ENCODE measurements around the gene GNAQ.
A peak's percentile ranks its signal among the peaks of the same experiment; 100 is the strongest.
"Not testable (repeated sequence)": the region's sequence is repeated elsewhere in the genome, so short reads cannot be mapped to it uniquely, and the experiment has no call there.

Gene GNAQ

DNA sequence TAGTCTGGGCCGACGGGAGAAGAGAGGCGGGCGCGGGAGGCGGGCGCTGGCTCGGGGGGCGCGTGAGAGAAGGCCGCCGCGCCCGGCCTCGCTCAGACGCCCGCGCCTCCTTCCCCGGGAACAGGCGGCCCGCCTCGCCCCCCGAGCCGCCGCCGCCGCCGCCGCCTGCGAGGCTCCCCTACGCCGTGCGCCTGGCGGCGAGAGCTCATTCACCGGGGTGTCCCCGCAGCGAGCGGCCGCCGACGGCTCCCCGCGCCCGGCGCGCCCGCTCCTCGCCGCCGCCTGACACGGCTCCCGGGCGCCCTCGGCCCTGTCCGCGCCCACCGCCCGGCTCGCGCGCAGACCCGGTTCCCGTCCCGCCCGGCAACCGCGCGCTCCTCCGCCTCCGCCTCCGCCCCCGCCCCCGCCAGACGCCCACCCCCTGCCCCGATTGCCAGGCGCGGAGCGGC, at the start of gene GNAQ:
TSS of gene GNAQ (minus strand) at position 368 of the 449 bp plus-strand sequence. CDS start 576 bp downstream, outside the sequence.
- no peak for DNase-seq

DNA sequence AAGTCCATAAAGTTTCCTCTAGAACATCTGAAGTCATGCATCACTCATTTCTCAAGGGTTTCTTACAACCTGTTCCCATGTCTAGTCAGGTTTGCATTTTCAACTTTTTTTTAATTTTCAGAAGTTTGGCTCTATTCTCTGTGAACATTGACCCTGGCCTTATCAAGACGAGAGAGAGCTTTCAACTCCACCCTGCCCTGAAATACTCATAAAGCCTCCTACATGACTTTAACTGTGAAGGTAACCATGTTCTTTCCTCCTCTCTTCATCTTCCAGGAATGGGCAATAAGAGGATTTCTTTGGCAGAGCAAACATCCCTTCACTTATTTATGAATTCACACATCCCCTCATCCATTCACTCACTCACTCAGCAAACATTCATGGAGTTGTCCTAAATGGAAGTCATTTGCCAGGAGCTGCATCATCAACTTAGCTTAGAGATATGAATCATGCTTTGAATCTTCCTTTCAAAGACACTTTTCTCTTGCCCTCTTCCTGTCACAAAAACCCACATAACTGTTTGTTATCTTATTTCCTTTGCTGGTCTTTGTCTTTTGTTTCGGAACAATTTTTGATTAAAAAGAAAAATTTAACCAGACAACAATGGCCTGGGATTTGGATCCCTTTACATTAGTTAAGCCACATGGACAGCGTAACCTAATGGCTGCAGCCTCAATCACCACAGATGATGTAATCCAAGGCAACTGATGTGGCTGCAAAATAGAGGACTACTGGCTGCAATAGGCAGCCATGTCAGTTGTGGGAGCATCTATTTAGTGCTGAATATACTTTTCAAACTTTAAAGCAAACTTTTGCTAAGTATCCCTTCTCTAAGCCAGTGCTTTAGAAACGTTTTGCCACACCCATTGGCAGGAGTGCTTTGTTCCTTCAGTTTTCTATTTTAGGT, 43.0 kb upstream of the GNAQ start:
- no peak for DNase-seq

DNA sequence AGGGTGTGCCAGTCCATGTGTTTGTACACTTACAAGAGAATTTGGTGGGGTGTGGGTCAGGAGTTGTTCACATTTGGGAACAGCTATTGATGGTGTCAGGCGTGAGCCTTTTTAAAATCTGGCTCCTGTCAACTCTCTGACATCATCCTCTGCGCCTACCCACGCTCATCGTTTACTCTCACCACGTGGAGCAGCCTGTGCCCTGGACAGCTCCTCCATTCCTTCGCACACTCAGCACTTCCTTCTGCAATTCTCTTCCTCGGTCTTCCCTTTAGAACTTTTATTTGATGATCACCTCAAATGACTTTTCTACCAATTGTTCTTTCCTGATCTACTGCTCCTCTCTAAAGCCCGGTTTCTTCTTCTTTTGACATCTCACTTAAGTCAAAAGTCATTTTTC, 42.1 kb upstream of the GNAQ start:
- no peak for DNase-seq

DNA sequence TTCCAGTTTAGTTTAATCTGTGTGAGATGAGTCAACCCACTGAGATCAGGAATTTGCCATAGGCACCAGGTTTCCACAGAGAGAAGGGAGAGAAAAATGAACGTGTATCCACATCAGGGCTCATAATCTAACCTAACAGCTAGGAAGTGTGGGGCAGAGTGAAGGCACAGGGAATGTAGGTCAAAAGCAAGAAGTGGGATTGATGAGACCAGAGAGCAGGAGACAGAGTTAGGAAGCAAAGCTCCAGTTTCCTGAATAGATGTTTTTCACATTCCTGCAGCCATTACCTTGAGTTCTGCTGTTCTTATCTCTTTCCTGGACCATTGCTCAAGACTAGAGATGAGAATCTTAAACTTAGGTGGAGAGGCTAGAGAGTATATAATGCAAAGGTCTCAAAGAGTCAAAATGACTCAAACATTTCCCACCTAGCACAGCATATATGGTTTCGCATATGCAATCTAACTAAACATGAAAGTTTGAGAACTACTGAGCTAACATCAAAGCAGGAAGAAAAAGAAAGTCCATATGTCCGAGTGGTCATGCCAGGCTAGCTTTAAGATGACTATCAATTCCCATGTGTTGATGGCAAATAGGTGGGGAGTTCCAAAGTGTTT, 41.1 kb upstream of the GNAQ start:
- no peak for DNase-seq

DNA sequence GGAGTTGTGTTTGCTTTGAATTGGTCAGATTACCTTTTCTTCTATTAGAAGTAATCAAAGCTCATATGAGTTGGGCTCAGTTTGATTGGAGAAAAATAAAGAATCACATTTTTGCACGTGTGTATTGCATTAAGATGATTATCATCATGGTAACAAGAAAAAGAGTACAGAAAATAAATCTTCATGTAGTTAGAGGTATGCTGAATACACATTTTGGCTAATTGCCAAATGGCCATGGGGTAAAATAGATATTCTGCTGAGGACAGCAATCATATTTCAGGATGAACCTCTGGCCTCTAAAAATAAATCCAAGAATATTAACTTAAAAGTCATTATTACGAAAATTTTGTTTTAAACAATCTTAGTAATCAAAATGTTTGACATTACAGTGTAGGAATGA, 38.9 kb upstream of the GNAQ start:
- DNase-seq = no peak

DNA sequence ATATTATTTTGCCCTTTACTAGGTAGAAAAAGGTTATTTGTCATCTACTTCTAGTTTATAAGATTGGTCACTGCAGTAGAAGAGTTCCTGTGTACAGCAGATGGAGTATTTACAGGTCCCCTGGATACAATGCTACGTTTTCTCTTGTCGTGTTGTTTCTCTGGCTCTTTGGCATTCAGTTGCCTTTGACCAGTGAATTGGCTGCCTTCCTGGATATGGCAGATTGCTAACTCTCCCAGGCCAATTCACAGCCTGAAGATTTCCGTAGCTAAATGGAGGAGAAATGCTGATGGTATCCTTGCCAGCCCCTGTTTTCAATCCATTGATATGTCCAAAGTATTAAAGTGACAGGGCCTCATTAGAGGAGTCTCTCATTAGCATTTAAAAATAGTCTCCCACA, 32.5 kb upstream of the GNAQ start:
- DNase-seq = peak; percentile 41 to 64

DNA sequence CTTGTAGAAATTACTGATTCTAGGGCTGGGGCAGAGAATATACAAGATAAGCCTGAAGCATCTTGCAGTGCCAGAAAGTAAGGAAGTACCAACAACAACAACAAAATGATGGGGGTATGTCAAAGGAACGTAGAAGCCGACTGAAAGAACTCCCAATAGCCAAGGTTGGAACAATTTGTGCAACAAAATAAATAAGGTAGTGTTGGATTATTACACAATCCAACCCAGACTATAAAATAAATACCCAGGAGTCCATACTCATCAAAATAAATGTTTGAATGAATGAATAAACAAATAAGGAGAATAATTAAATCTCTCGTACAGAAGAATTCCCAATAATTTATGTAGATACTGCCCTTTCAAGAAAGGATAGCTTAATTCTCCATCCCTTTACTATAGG, 31.1 kb upstream of the GNAQ start:
- no peak for DNase-seq

DNA sequence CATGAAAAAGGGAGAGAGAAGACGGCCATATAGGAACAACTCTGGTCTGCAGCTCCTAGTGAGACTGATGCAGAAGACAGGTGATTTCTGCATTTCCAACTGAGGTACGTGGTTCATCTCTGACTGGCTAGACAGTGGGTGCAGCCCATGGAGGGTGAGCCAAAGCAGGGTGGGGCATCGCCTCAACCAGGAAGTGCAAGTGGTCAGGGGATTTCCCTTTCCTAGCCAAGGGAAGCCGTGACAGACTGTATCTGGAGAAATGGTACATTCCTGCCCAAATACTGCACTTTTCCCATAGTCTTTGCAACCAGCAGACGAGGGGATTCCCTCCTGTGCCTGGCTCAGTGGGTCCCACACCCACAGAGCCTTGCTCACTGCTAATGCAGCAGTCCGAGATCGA, 22.6 kb upstream of the GNAQ start:
- not testable (repeated sequence) for DNase-seq

DNA sequence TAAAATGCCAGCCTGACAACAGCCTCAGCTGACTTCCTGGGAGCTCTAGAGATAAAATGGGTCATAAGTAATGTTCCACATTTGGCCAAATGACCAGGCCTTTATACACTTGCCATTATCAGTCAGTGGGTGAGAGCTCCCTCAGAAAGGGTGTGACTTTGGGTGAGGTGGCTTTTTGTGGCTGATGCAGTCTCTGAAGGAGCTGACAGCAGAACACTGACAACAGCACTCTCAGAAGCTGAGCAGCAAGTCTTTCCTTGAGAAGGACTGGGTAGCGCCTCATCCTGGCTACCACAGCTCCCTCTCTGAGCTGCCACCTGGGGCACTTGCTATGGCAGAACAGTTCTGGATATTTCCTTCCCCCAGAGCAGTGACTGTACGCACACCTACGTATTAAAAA, 22.0 kb upstream of the GNAQ start:
- no peak for DNase-seq

DNA sequence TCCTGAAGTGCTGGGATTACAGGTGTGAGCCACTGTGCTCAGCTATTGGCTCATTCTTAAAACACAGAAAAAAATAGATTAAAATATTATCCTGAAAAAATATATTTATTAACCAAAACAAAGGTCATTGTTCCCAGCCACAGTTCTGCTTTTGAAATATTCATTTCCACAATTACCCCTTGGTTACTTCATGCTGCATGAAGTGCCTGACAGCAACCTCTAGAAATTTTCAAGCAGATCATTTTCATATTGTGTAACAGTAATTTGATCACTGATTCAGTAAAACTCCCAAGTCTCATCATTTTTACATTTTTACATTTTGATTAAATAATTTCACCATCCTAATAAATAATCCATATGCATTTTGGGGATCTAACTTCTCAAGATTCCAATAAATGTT, 18.8 kb upstream of the GNAQ start:
- no peak for DNase-seq

DNA sequence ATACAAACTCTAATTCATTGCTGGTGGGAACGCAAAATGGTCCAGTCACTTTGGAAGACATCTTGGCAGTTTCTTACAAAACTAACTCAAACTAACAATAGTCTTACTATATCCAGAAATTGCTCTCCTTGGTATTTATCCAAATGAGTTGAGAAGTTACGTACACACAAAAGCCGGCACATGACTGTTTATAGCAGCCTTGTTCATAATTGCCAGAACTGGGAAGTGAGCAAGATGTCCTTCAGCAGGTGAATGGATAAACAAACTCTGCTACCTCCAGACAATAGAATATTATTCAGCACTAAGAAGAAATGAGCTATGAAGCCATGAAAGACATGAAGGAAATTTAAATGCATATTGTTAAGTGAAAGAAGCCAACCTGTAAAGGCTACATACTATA, 17.9 kb upstream of the GNAQ start:
- no peak for DNase-seq

DNA sequence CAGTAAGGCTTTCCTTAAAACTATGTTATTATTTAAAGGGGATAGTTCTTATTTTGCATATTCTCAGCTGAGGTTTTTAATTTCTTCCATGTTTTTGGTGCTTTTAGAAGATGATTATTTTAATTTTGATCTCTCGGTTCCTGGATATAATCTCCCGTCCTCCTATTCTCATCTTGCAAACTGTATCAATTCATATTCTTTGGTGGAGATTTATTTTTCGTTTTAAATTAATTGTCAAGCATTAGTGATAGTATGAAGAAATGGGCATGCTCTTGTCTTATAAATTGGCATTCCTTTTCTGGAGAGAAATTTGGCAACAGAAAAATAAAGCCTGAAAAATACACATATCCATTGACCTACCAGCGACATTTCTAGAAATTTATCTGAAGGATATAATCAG, 15.5 kb upstream of the GNAQ start:
- no peak for DNase-seq

DNA sequence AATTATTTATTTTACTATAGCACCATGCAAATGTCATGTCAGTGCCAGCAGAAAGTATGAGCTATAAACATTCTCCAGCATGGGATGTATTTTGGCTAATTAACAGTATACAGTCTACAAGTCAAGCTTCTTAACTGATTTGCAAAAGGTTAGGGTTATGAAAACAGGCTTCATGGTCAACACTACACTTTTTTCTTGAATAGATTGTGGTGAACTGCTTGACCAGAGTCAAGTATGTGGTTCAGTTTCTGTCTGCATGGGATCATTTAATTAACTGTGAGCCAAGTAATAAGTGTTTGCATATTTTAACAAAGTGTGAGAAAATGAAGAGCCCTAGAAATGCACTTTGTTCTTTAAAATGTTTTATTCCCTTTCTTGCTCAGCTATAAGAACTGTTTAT, 14.5 kb upstream of the GNAQ start:
- no peak for DNase-seq

DNA sequence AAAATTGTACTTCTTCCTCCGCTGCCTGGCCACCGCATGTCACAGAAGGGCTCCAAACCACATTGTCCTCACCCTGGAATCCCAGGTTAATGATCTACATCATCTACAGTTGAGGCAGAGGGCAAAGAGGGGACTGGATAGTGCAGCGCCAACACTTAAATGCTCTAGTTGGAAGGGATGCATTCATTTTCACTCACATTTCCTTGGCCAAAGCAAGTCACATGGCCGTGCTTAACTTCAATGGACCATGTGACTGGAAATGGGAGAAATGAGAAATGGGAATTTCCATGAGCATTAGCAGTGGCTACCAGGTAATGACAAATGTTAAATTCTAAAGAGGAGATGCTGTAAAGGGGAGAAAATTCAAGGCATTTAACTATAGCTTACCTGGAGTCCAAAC, 13.3 kb upstream of the GNAQ start:
- DNase-seq = no peak

DNA sequence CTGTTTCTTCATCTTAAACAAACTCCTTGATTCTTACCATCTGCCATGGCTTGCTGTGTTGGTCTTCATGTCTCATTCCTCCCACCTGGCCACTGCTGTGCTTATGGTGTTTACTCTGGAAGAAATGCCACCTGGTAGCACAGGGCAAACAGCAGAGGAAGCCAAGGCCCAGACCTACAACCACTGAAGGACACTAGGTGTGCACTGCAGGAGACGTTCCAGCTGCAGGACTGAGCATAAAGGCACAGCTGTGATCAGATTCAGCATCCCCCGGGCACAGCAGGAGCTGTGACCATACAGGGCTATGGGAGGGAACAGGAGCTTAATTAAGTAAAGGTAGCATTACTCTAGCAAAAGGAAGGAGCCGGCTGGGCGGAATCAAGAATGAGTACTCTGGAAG, 12.6 kb upstream of the GNAQ start:
- DNase-seq = no peak

DNA sequence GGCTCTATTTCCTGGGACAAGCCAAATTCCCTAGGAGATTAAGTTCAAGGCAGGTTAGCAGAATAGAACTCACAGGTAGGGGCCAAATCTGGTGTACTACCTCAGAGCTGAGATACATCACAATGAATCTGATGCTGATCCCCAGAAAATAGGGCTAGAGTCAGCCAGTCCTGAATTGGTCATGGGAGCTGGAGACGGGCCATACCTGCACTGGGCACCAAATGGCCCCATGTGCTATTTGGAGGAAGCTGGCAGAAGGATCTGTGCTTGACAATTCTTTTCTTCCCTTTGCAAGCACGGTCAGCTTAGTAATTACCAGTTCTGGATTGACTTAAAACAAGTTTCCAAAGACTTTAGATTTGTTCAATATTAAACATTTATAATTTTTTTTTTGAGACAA, 10.4 kb upstream of the GNAQ start:
- no peak for DNase-seq

DNA sequence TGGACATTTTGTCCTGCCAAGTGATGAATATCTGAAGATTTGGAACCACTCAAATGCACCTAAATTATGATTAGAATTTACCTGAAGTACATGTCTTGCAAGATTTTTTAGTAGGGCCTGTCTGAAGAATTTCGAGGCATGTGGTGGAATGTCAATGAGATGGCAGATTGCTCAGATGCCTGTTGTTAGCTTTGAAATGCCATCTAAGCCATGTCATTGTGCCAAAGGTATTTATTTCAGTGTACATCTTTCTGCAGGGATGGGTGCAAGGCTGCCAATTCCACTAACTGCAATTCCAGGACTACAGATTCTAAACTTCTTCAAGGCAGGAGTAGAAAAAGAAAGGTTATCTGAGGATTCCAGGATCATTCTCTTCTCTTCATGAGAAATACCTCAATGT, 9.1 kb upstream of the GNAQ start:
- DNase-seq = no peak

DNA sequence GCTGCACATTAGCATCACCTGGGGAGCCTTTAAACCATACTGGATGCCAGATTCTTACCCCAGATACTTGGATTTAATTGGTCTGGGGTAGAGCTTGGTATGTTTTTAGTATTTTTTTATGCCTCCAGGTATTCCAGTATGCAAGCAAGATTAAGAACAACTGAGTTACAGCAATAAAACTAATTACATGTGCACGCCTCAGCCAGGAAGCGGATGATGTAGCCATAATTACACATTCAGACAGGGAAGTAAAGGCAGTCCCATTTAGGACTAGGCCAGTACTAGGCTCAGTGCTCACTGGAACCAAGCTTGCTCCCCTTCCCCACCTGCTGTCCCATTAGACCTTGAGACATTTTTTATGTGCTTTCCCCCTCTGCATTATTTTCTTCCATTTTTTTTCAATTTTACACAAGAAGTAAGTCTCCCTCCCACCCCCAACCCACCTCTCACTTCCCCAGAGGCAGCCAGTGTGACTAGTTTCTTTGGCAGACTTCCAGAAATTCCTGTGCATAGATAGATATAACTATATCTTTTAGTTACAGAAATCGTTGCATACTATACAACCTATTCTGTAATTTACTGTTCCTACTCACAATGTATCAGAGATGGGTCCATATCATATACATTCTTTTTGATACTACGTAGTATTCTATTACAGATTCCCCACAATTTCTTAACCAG, 7.1 kb upstream of the GNAQ start:
- DNase-seq = no peak

DNA sequence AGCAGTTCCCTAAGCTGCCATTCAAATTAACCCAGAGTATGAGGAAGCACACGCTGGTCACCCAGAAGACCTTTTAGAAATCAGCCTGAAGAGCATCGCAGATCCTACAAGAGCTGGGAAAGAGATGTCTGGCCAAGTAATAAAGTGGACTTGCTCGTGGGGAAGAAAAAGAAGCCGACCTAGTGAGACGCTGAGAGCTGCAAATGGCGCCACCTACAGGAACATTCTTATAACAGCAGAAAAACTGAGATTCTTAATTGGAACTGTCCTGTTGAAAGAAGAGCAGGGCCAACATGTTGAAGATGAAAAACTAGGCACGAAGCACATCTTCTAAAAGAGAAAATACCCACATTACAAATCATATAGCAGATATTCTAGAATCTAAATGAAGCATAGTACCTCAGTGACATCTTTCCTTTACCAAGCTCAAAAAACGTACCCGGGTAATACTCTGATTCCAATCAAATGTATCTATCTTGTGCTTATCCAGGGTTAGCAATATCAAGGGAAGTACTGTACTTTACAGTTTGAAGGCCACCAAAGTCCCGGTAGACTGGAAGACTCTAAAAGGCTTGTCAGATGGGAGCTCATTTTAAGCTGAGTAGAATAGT, 3.9 kb upstream of the GNAQ start:
- peak; percentile 53 to 93 for DNase-seq

DNA sequence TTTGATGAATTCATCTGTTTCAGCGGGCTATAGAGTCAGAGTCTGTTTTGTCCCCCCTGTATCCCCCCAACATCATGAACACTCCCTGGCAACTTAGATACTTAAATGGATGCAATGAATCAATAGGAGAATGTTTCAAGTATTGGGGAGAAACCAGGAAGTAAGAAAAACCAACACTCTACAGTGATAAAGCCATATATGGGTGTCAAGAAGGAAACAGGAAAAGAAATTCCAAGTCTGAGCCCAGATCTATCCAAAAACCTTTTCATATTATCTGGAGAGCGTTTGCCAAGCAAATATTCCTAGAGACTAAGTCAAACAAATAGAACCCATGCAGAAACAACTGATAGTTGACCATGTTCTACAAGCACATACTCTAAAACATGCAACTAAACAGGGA, 2.3 kb upstream of the GNAQ start:
- no peak for DNase-seq

DNA sequence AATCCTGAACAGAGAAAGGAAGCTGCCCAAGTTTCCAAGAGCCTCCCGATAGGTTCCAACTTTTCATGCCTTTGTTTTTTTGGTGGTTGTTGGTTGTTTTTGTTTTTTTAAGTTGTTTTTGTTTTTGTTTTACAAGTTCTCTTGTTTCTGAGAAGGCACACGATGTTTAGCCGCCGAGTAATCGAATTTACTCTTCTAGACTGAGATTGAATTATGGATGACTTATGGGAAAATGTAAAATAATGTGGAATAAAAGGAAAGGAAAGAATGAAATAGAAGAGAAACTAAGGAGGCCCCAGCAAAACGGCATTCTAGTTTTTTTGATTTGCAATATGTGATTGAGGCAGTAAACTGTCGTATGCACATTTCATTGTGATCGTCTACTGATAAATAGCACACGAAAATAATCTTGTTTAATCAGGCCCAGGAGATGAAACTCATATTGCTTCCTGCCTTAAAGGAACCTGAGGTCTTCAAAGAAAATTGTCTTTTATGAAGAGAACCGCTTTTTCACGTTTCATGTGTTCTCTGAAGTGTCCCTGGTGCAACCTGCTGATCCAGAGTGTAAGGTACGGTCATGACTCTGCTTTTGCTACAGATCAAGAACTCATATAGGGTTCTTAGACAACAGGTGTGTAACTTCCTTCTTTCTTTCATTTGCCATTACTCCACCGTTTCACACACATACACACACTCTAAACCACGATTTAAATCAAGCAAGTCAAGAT, 1.3 kb upstream of the GNAQ start:
- DNase-seq = no peak

DNA sequence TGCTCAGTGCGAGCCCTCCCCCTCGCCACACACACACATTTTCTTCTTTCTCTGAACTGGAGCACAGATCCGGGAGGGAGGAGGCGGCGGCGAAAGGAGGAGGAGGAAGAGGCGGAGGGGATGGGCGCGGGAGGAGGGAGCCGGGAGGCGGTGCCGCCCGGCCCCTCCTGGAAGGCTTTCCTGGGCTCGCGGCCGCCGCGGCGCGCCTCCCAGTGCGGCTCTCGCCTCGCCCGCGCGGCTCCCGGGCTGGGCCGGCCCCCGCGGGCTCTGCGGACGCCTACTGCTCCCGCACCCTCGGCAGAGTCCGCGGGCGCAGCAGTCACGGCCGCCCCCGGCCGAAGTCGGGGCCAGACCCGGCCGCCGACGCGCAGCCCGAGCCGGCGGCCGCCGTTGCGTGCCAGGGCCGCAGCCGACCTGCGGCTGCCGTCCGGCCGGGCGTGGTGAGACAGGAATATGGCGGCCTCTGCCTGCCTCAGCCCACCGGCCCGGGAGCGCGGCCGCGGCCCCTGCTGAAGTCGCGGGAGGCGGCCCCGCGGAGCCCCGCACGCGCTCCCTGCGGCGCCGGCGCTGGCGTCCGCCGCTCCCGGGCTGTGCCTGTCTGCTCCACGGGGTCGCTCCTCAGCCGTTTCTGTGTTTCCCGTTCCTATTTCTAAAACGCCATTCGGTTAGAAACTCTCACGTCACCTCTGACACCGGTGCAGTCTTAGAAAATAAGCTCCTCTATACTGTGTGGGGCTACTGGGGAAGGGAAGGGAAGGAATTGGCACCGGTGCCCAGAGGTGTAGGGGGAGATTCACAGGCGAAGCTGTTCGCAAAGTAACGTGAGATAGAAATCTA, 500 bp upstream of the GNAQ start:
- peak; percentile 92 to 95 for DNase-seq

All from hippocampal formation (tissue), 2 donors.